ENCODE measurements around the gene DOCK7. TPM values are rescaled to one million over a fixed set of nuclear protein-coding genes. Genes with fewer than 3 reads are reported as not detected.

DOCK7 gene
- total and polyA plus RNA-seq, 2 of the 8 experiments (the other 6 are each of a cell fraction or from before 2014, with no cell fraction given) = 10.2 to 33.7 TPM

DNA sequence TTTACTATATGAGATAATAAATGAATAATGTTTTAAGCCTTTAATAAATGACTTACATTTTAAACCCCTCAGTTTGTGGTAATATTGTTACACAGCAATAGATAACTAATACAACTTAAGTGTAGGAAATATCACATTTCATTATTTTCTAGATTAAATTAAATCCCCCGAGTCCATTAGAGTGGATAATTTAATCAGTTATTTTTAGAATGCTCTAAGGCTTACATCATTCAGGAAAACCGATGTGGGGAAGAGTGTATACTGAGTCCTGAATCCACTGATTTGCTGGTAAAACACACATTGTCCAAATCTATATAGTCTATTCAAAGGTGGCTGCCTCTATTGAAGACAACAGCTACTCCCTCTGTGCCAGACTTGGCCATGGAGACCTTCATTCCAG lies 35.7 kb upstream of the DOCK7 start:
- H3K14ac ChIP-seq (ENCODE audit: insufficient read length) = no peak overlapping the region
- H3K4me1 ChIP-seq (replicated peaks in 1 of 4; ENCODE audit: control insufficient read depth in 3 of 4, insufficient read depth in 4 of 4, low read length in 3 of 4) = peaks cover 0 to 9% (median 0%) of the 10 kb centered on the region in 4 experiments; a peak in 1 of 7 replicates
- no peak for FAIRE-seq
- H3K4me3 ChIP-seq (ENCODE audit: extremely low read depth in 1 of 4, insufficient read depth in 2 of 4, low read depth in 3 of 4, low read length in 4 of 4) = no peak overlapping the region
- H3K4me2 ChIP-seq (ENCODE audit: insufficient read depth in 1 of 2, low read depth in 2 of 2, low read length in 2 of 2) = no peak overlapping the region
- 94% methylated on average over 2 of the region's 2 CpGs; no CpG with 5 or more reads in 1 of the 2 experiments for WGBS, 2 experiments (ENCODE audit: extremely low coverage in 1 of 2, insufficient coverage in 1 of 2, insufficient read length in 1 of 2, insufficient replicate concordance in 2 of 2, low coverage in 1 of 2, low lambda C conversion rate in 2 of 2, missing lambda C conversion rate in 1 of 2)
- no peak for TF ChIP-seq POLR2AphosphoS5 (IDR thresholded peaks at IDR 0.05; ENCODE audit: low read depth, low read length)
- TF ChIP-seq SRF (IDR thresholded peaks at IDR 0.05; ENCODE audit: low read depth, low read length) = no peak
- TF ChIP-seq, protein P1, sequence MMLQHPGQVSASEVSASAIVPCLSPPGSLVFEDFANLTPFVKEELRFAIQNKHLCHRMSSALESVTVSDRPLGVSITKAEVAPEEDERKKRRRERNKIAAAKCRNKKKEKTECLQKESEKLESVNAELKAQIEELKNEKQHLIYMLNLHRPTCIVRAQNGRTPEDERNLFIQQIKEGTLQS (IDR thresholded peaks at IDR 0.05; ENCODE audit: insufficient read depth, low read depth, low read length) = no peak
- H3K79me1 ChIP-seq (ENCODE audit: low read depth, low read length) = no peaks in the 10 kb centered on the region
- no peaks in the 10 kb centered on the region for H4K20me1 ChIP-seq (replicated peaks in 1 of 2; ENCODE audit: control insufficient read depth in 1 of 2, insufficient read depth in 2 of 2, low read length in 2 of 2)
- H3K27me3 ChIP-seq (replicated peaks in 1 of 4; ENCODE audit: control insufficient read depth in 3 of 4, extremely low read depth in 1 of 4, insufficient read depth in 3 of 4, low read length in 3 of 4) = no peaks in the 10 kb centered on the region
- no peak overlapping the region for H3K4ac ChIP-seq (replicated peaks; ENCODE audit: insufficient read length, low read depth, low read length)
- H2BK5ac ChIP-seq (ENCODE audit: low read depth, low read length) = no peak overlapping the region
- no peaks in the 10 kb centered on the region for H3K23me2 ChIP-seq (ENCODE audit: low read depth, low read length)
- no peak overlapping the region for H4K91ac ChIP-seq (replicated peaks; ENCODE audit: insufficient read length, low read length)
- no peak overlapping the region for H2AK5ac ChIP-seq (ENCODE audit: low read depth, low read length)
- H2BK20ac ChIP-seq (ENCODE audit: low read length) = no peak overlapping the region
- no peak overlapping the region for H4K5ac ChIP-seq (ENCODE audit: insufficient read length, low read depth, low read length)
- H3K56ac ChIP-seq (replicated peaks; ENCODE audit: insufficient read length, low read depth, low read length) = no peak overlapping the region
- no peak overlapping the region for H3K9ac ChIP-seq (replicated peaks in 1 of 4; ENCODE audit: extremely low read depth in 1 of 4, low read depth in 3 of 4, low read length in 3 of 4)
- ChIA-PET POLR2A (ENCODE audit: partially characterized antibody) (interaction anchor here (1.0 kb wide), 1 partner anchor 172 kb away, joined by 3 read pairs; no protein-coding TSS in a partner anchor), CTCF (ENCODE audit: partially characterized antibody) (interaction anchor here (0.6 to 1.7 kb wide), 3 partner anchors 25 to 194 kb away, joined by 3 to 8 read pairs (median 4); no protein-coding TSS in a partner anchor)
- DNase-seq (ENCODE audit: low read depth in 1 of 2, low spot score in 2 of 2) = no peak
- no peaks in the 10 kb centered on the region for H3K36me3 ChIP-seq (ENCODE audit: control insufficient read depth in 2 of 4, insufficient read depth in 4 of 4, low read length in 3 of 4)
- H3K18ac ChIP-seq (ENCODE audit: extremely low read depth, low read length) = no peak overlapping the region
- H4K8ac ChIP-seq (ENCODE audit: extremely low read depth, insufficient read depth, low read length) = no peak overlapping the region
- H2BK120ac ChIP-seq (replicated peaks; ENCODE audit: low read depth, low read length) = no peak overlapping the region
- no peak overlapping the region for H2BK15ac ChIP-seq (ENCODE audit: low read length)
- H3K79me2 ChIP-seq (ENCODE audit: control insufficient read depth in 1 of 2, insufficient read depth in 2 of 2, low read length in 2 of 2) = no peaks in the 10 kb centered on the region
- no peaks in the 10 kb centered on the region for H3K9me3 ChIP-seq (ENCODE audit: insufficient read depth in 2 of 2, low read depth in 1 of 2, low read length in 1 of 2)
- no peak overlapping the region for H3K27ac ChIP-seq (ENCODE audit: low read depth, low read length)
- H2BK12ac ChIP-seq (ENCODE audit: low read depth, low read length) = no peak overlapping the region
- no peak overlapping the region for H2AFZ ChIP-seq (ENCODE audit: low read length)
- H3K23ac ChIP-seq (ENCODE audit: insufficient read length) = no peak overlapping the region

All from H1 (cell line).